ENCODE data around the gene WASHC2C.
"Not testable (repeated sequence)": the region's sequence is repeated elsewhere in the genome, so short reads cannot be mapped to it uniquely, and the experiment has no call there.

The WASHC2C gene, protein sequence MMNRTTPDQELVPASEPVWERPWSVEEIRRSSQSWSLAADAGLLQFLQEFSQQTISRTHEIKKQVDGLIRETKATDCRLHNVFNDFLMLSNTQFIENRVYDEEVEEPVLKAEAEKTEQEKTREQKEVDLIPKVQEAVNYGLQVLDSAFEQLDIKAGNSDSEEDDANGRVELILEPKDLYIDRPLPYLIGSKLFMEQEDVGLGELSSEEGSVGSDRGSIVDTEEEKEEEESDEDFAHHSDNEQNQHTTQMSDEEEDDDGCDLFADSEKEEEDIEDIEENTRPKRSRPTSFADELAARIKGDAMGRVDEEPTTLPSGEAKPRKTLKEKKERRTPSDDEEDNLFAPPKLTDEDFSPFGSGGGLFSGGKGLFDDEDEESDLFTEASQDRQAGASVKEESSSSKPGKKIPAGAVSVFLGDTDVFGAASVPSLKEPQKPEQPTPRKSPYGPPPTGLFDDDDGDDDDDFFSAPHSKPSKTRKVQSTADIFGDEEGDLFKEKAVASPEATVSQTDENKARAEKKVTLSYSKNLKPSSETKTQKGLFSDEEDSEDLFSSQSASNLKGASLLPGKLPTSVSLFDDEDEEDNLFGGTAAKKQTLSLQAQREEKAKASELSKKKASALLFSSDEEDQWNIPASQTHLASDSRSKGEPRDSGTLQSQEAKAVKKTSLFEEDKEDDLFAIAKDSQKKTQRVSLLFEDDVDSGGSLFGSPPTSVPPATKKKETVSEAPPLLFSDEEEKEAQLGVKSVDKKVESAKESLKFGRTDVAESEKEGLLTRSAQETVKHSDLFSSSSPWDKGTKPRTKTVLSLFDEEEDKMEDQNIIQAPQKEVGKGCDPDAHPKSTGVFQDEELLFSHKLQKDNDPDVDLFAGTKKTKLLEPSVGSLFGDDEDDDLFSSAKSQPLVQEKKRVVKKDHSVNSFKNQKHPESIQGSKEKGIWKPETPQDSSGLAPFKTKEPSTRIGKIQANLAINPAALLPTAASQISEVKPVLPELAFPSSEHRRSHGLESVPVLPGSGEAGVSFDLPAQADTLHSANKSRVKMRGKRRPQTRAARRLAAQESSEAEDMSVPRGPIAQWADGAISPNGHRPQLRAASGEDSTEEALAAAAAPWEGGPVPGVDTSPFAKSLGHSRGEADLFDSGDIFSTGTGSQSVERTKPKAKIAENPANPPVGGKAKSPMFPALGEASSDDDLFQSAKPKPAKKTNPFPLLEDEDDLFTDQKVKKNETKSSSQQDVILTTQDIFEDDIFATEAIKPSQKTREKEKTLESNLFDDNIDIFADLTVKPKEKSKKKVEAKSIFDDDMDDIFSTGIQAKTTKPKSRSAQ (N-terminal part only)

GRCh38 chr10:45726703-45727420 is at the start of gene WASHC2C:
TSS of gene WASHC2C (plus strand) at chr10:45727266. CDS start at chr10:45727318, 52 bp downstream.
- DNase-seq (ENCODE audit: low read depth), result peak; percentile 94

GRCh38 chr10:45678467-45678866 is 48.6 kb upstream of the WASHC2C start:
- not testable (repeated sequence) for DNase-seq (ENCODE audit: low read depth)

DNA sequence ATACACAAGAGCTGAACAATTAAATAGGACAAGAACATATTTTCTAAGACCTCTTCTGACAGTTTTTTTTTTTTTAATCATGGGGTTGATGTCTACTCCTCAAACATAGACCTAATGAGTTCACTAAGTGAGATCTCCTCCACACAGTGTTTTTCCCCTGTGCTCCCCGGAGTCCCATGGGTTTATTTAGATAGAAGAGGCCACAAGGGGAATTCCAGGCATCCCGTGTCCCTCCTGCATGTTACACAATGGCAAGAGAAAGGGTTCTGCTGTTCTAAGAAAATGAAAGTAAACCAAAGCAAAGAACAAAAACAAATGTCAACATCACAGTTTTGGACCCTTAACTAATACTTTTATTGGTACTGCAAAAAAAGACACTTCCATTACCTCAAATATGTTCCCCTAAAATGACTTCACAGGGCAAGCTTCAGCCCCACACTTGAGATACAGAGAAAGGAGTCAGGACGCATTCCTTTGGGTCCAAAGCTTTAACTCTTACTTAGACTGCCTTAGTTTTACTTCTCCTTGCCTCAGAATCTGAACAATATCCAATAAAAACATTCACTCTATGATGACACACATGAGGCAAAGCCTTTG is 16.8 kb upstream of the WASHC2C start:
- DNase-seq (ENCODE audit: low read depth), result not testable (repeated sequence)

DNA sequence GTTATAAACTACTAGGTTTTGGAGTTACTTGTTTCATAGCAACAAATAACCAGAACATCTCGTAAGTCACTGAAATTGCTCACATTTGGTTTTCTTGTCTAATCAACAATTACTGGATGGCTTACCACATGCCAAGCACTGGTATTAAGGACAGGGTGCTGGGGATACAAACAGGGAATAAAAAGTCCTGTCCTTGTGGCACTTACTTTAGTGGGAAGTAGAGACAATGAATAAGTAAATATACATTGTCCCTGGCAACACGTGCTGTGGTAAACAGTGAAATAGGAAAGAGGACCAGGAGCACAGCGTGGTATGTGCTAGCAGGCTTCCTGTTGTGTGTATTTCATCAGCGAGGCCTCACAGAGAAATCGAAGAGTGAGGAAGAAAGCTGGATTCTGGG is 15.8 kb upstream of the WASHC2C start:
- DNase-seq (ENCODE audit: low read depth), result not testable (repeated sequence)

DNA sequence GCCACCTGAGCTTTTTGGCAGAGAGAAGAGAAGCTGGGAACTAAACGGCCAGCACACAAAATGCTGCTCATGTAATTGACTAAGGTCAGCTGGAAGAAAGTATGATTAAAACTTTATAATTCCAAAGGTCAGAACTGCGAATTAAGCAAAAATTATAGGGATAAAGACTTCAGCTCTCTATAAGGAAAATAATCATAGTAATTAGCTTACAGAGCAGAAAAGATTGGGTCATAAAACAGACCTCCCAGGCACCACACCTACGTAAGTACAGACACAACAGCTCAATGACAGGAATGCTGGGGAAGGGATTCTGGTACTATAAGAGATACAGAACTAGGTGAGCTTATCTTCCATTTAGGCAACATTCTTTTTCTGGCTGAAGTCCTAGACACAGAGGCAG is 10.0 kb upstream of the WASHC2C start:
- DNase-seq (ENCODE audit: low read depth), result not testable (repeated sequence)

GRCh38 chr10:45717642-45718041 is 9.4 kb upstream of the WASHC2C start:
- DNase-seq (ENCODE audit: low read depth), result not testable (repeated sequence)

GRCh38 chr10:45721503-45721902 is 5.6 kb upstream of the WASHC2C start:
- DNase-seq (ENCODE audit: low read depth), result not testable (repeated sequence)

GRCh38 chr10:45723851-45724250 is 3.2 kb upstream of the WASHC2C start:
- not testable (repeated sequence) for DNase-seq (ENCODE audit: low read depth)

DNA sequence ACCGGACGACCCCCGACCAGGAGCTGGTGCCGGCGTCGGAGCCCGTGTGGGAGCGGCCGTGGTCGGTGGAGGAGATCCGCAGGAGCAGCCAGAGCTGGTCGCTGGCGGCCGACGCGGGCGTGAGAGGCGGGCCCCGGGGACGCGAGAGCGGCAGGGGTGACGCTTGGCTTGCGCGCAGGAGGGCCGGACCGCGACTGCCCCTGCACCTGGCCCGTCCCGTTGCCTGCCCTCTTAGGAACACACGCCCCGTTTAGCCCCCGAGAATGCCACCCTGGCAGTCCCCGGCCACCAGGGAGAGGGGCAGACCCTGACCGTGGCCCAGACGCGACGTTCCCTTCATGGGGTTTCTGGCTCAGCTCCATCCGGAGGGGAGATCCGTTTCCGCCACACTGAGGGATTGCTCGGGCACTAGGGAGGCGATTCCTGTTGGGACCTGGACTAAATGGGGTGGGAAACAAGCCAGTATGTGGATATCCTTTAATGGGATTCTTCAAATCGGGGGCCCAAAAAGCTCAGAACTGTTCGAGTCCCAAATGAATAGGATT is 427 bp downstream of the WASHC2C start:
- not testable (repeated sequence) for DNase-seq (ENCODE audit: low read depth)

DNA sequence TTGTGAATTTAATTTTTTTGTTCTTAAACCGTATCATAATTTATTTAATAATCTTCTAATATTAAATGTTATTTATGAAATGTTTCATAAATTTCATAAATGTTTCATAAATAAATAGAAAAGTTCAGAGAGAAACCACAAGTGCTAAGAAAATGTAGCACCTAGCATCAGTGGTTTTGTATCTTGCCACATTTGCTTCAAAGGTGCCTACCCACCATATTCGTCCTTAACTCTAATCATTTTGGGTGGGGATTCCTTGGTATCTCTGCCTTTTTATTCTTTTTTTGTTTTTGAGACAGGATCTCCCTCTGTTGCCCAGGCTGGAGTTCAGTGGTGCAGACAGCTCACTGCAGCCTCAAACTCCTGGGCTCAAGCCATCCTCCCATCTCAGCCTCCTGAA is 7.4 kb downstream of the WASHC2C start:
- not testable (repeated sequence) for DNase-seq (ENCODE audit: low read depth)

DNA sequence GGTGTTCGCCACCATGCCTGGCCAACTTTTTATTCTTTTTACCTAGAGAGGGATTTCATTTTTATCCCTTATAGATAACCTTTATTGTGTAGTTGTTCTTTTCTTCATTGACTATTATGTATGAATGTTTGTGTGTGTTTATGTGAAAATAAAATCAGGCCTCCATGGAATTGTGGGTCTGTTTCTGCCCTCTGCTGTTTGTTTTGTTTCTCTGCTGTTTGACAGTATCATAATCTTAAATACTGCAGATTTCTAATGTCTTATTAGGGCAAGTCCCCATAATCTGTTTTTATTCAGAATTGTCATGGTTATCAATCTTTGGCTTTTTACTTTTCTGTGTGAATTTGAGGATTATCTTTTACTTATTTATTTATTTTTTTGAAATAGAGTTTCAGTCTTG is 7.8 kb downstream of the WASHC2C start:
- DNase-seq (ENCODE audit: low read depth), result not testable (repeated sequence)

DNA sequence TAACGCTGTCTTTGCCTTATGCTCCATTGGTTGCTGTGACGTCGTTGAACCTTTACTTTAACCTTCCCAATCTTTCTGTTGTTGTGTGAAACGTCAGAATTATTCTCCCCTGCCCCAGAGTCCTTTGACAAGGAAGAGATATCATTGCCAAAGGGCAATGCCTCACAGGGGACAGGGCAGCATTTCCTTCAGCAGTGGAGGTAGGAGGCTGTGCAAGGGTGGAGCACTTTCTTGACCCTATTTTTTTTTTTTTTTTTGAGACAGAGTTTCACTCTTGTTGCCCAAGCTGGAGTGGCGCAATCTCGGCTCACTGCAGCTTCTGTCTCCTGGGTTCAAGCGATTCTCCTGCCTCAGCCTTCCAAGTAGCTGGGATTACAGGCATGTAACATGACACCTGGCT is 14.5 kb downstream of the WASHC2C start:
- not testable (repeated sequence) for DNase-seq (ENCODE audit: low read depth)

GRCh38 chr10:45742014-45742413 is 14.9 kb downstream of the WASHC2C start:
- DNase-seq (ENCODE audit: low read depth), result not testable (repeated sequence)

DNA sequence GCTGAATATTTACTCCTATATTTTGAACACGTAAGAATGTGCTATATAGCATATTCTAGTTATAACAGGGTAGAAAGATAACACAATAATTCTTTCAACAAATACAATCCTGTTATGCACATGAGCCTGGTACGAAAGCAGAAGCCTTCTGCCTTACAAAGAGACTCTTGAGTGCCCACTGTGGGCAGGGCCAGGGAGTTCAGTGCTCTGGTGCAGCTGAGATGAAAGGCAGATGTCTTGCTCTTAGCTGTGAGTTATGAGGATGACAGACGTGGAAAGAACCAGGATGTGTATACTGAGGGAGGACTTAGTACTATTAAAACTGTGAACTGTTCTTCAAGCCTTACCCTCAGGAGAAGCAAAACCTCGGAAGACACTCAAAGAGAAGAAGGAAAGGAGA is 24.1 kb downstream of the WASHC2C start:
- not testable (repeated sequence) for DNase-seq (ENCODE audit: low read depth)

DNA sequence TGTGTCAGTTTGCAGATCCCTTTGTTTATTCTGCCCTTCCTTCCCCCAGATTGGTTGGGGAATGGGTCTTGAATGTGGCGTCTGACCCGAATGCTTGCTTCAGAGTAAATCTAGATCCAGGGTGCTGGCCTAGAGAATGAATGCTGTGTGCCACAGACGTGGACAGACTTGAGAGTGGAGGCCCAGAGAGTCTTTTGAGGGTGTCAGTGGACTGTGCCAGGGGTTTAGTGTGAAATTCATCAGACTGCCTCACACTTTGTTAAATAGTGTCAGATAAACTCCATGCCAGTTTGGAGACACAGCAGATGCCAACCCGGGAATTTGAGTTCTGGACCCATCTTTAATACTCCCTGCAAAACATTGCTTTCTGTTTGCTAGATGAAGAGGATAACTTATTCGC is 25.1 kb downstream of the WASHC2C start:
- DNase-seq (ENCODE audit: low read depth), result not testable (repeated sequence)

GRCh38 chr10:45753979-45754495 is 27.0 kb downstream of the WASHC2C start:
- DNase-seq (ENCODE audit: low read depth), result not testable (repeated sequence)

DNA sequence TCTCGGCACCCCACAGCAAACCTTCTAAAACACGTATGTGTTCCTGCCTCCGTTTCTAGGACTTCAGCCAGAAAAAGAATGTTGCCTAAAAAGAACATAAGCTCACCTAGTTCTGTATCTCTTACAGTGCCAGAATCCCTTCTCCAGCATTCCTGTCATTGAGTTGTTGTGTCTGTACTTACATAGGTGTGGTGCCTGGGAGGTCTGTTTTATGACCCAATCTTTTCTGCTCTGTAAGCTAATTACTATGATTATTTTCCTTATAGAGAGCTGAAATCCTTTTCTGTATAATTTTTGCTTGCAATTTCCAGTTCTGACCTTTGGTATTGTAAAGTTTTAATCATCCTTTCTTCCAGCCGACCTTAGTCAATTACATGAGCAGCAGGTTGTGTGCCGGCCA is 28.0 kb downstream of the WASHC2C start:
- DNase-seq (ENCODE audit: low read depth), result not testable (repeated sequence)

GRCh38 chr10:45756065-45756464 is 29.0 kb downstream of the WASHC2C start:
- not testable (repeated sequence) for DNase-seq (ENCODE audit: low read depth)

DNA sequence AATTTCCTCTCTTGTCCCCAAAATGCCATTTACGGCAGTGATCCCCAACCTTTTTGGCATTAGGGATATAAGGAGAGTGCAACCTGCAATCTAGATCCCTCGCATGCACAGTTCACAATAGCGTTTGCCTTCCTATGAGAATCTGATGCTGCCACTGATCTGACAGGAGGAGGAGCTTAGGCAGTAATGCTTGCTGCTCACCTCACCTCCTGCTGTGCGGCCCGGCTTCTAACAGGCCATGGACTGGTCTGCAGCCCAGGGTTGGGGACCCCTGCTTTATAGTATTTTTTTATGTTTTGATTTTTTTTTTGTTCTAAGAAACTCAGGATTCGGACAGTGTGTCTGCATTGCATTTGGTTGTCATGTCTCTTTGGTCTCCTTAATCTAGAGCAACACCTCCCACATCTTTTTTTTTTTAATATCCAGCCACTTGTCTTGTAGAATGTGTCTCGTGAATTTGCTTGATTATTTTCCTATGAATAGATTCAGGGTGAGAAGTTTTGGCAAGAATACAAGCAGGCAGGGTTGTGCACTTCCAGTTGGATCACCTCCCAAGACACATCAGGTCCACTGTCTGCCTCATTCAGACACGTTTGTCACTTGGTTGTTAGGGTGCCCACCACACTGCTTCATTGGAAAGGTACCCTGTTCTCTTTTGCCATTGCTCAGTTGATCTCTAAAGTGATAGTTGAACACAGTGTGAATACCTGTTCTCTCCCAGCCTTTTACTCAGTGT is 30.8 kb downstream of the WASHC2C start:
- not testable (repeated sequence) for DNase-seq (ENCODE audit: low read depth)
